HepG2 (cell line): ENCODE results near the gene ALS2CL.

Experiments used
- CC2D1A ChIP-seq: sonication (generic); formaldehyde crosslinking; IDR thresholded peaks from 2 replicates; pipeline ENCODE4 v1.8.1; 2023; ENCODE audit warnings: mild to moderate bottlenecking, missing genetic modification reagents
- FIP1L1 ChIP-seq: fragments of 200-400 bp; formaldehyde crosslinking; IDR thresholded peaks from 2 replicates; pipeline ENCODE4 v1.6.1; 2018; ENCODE audit warnings: low read depth, mild to moderate bottlenecking, low read length, moderate library complexity, borderline replicate concordance; ENCODE audit not compliant: insufficient read depth
- SP2 ChIP-seq: sonication (generic); formaldehyde crosslinking; IDR thresholded peaks from 2 replicates; pipeline ENCODE4 v1.5.1; 2020; ENCODE audit warnings: mild to moderate bottlenecking, missing genetic modification reagents
- TF ChIP-seq, protein P1 (sequence below): sonication (generic); formaldehyde crosslinking; IDR thresholded peaks from 2 replicates; pipeline ENCODE4 v1.8.1; 2023; ENCODE audit warnings: mild to moderate bottlenecking, inconsistent platforms, moderate library complexity, missing genetic modification reagents, borderline replicate concordance

DNA sequence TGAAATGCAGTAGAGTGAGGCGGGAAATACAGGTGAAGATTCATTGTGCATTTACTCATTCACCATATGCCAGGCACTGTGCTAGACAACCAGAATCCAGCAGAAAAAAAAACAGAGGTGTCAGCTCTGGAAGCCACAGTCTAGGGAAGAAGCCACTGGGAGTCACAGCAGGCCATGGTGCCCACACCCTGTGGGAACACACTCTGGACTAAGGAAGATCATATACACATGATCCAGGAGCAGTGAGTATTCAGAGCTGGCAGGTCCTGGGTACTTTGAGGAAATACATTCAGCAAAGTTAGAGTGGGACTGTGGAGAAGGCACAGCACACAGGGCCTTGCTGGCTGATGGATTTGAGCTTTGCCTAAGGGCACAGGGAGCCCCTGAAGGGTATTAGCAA lies 66.4 kb downstream of the ALS2CL start:
- TF ChIP-seq, protein P1, sequence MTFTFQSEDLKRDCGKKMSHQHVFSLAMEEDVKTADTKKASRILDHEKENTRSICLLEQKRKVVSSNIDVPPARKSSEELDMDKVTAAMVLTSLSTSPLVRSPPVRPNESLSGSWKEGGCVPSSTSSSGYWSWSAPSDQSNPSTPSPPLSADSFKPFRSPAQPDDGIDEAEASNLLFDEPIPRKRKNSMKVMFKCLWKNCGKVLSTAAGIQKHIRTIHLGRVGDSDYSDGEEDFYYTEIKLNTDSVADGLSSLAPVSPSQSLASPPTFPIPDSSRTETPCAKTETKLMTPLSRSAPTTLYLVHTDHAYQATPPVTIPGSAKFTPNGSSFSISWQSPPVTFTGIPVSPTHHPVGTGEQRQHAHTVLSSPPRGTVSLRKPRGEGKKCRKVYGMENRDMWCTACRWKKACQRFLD (CRISPR knock-in tag), result no peak
- TF ChIP-seq SP2, result no peak
- no peak for TF ChIP-seq FIP1L1
- TF ChIP-seq CC2D1A (CRISPR knock-in tag), result no peak
